ENCODE results near the gene SAMD3.
"Not testable (repeated sequence)": the region's sequence is repeated elsewhere in the genome, so short reads cannot be mapped to it uniquely, and the experiment has no call there.

SAMD3 gene

DNA sequence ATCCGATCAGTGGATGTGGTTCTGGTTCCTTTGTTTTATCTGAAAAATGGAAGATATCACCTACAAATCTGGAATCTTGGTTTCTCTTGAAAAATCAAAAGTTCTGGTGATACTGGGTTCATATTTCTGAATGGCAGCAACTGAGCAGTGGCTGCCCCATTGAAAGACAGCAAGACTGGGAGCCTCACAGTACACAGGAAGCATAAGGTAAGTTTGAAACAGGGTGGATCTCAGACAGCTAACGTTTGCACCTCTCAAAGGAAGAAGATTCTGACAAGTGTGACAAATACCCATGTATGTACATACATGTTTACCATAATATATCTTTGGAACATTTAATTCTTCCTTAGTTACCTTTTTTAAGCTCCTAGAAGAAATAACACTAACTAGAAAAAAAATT is at the start of gene SAMD3:
SAMD3 (minus strand) TSS at position 177 of the 400 bp plus-strand sequence. CDS start 7,678 bp downstream, outside the sequence.
- no peak for DNase-seq
- Mint-ChIP-seq H3K9me3 (peaks cover 5% of the 10 kb centered on the region), H3K36me3 (ENCODE audit: low read depth) (no peaks in the 10 kb centered on the region), H3K4me3 (peak within 1 kb of the TSS; percentile 56), H3K27me3 (no peaks in the 10 kb centered on the region), H3K4me1 (ENCODE audit: low read depth) (peaks cover 44% of the 10 kb centered on the region), H3K27ac (peak within 1 kb of the TSS; percentile 82)

DNA sequence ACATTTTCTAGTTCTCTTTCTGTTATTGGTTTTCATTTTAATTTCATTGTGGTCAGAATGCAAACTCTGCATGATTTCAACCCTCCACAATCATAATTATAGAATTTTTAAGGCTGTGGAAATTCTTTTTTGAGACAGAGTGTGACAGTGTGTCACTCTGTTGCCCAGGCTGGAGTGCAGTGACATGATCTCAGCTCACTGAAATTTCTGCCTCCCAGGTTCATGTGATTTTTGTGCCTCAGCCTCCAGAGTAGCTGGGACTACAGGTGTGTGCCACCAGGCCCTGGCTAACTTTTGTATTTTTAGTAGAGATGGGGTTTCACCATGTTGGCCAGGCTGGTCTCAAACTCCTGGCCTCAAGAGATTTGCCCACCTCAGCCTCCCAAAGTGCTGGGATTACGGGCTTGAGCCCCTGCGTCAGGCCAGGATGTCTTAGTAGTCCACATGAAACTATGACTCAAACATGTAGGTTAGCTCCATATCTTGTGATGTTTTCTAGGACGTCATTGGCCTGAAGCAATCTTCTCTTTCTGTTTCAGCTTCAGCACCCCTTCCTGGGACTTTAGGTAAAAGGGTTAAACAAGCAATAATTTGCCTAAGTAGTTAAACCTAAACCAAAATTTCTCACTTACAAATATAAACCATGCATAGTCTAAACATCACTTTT is 47.4 kb upstream of the SAMD3 start:
- Mint-ChIP-seq H3K9me3 (peaks cover 19% of the 10 kb centered on the region), H3K4me3 (no peak overlapping the region), H3K27me3 (no peaks in the 10 kb centered on the region), H3K4me1 (ENCODE audit: low read depth) (peaks cover 2% of the 10 kb centered on the region), H3K27ac (no peak overlapping the region), H3K36me3 (ENCODE audit: low read depth) (peaks cover 8% of the 10 kb centered on the region)
- DNase-seq: no peak

DNA sequence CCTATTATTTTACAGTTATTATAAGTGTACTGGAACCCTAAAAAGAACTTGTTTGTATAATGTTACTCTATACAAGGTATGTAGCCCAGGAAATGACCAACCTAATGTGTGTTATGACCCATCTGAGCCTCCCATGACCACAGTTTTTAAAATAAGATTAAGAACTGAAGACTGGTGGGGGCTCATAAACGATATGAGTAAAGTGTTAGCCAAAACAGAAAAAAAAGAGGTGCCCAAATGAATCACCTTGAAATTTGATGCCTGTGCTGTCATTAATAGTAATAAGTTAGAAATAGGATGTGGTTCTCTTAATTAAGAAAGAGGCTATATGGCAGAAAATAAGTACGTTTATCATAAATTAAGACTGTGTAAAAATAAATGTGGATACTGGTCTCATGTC is 42.8 kb upstream of the SAMD3 start:
- H3K4me3 Mint-ChIP-seq; H3K9me3 Mint-ChIP-seq; H3K27me3 Mint-ChIP-seq; H3K27ac Mint-ChIP-seq; DNase-seq; H3K36me3 Mint-ChIP-seq (ENCODE audit: low read depth): not testable (repeated sequence)
- peaks cover 11% of the 10 kb centered on the region for H3K4me1 Mint-ChIP-seq (ENCODE audit: low read depth)

DNA sequence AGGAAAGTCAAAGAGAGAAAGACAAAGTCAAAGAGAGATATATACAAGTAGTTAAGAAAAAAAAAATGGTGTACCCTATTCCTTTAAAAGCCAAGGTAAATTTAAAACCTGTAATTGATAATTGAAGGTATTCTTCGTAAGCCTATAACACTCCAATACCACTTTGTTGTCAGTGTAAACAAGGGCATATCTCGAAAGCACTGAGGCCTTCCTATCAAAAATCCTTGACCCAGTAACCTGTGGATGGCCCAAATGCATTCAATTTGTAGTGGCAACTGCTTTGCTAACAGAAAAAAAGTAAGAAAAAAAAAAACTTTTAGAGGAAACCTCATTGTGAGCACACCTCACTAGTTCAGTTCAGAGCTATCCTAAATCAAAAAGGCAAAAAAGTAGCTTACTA is 39.3 kb upstream of the SAMD3 start:
- Mint-ChIP-seq H3K27me3 (no peaks in the 10 kb centered on the region), H3K27ac (peak overlapping the region; percentile 31), H3K4me3 (peak overlapping the region; percentile 63), H3K9me3 (peaks cover 2% of the 10 kb centered on the region), H3K36me3 (ENCODE audit: low read depth) (no peaks in the 10 kb centered on the region), H3K4me1 (ENCODE audit: low read depth) (peaks cover 25% of the 10 kb centered on the region)
- DNase-seq: no peak

GRCh38 chr6:130261558-130261957 is 38.8 kb upstream of the SAMD3 start:
- H3K27me3 Mint-ChIP-seq: not testable (repeated sequence)

DNA sequence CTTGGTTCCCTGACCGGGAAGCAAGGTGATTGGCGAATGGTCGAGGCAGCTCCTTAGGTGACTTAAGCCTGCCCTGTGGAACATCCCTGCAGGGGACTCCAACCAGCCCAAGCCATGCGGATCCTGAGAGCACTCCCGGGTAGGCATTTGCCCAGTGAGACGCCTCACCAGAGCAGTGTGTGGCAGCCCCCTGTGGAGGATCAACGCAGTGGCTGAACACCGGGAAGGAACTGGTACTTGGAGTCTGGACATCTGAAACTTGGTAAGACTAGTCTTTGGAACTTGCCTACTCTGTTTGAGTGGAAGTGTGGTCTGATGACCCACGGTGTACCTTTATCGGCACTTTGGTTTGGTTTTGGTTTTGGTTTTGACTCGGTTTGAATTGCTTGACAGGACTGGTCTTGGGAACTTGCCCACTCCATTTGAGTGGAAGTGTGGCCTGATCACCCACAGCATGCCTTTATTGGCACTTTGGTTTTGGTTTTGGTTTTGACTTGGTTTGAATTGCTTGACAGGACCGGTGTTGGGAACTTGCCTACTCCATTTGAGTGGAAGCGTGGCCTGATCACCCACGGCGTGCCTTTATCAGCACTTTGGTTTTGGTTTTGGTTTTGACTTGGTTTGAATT is 38.0 kb upstream of the SAMD3 start:
- Mint-ChIP-seq H3K4me3 (peak overlapping the region; percentile 63), H3K4me1 (ENCODE audit: low read depth) (peaks cover 25% of the 10 kb centered on the region), H3K27ac (peak overlapping the region; percentile 84)
- H3K9me3 Mint-ChIP-seq; H3K27me3 Mint-ChIP-seq; H3K36me3 Mint-ChIP-seq (ENCODE audit: low read depth): not testable (repeated sequence)
- peak; percentile 38 for DNase-seq

More at GRCh38 chr6:130261558-130261957, 38.8 kb upstream of the SAMD3 start:
- Mint-ChIP-seq H3K4me3 (peak overlapping the region; percentile 63), H3K4me1 (ENCODE audit: low read depth) (peaks cover 25% of the 10 kb centered on the region), H3K27ac (peak overlapping the region; percentile 79)
- not testable (repeated sequence) for DNase-seq; H3K9me3 Mint-ChIP-seq; H3K36me3 Mint-ChIP-seq (ENCODE audit: low read depth)

DNA sequence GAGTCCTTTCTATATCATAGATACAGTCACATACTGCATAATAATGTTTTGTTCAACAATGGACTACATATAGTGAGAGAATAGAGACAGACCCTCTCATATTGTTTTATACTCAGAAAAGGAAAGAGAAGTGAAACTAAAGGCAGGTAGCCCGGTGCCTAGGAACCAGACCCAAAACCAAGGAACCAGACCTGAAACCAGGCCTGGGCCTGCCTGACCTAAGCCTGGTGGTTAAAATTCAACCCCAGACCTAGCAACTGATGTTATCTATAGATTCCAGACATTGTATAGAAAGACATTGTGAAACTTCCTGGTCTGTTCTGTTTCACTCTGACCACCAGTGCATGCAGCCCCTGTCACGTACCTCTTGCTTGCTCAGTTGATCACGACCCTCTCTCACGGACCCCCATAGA is 37.3 kb upstream of the SAMD3 start:
- not testable (repeated sequence) for H3K27me3 Mint-ChIP-seq; H3K9me3 Mint-ChIP-seq; H3K36me3 Mint-ChIP-seq (ENCODE audit: low read depth); DNase-seq
- H3K4me1 Mint-ChIP-seq (ENCODE audit: low read depth): peaks cover 25% of the 10 kb centered on the region
- peak overlapping the region; percentile 84 for H3K27ac Mint-ChIP-seq
- H3K4me3 Mint-ChIP-seq: peak overlapping the region; percentile 63

- Mint-ChIP-seq H3K36me3 (ENCODE audit: low read depth) (no peaks in the 10 kb centered on the region), H3K4me3 (no peak overlapping the region), H3K27ac (peak overlapping the region; percentile 84), H3K27me3 (no peaks in the 10 kb centered on the region), H3K9me3 (peaks cover 2% of the 10 kb centered on the region), H3K4me1 (ENCODE audit: low read depth) (peaks cover 24% of the 10 kb centered on the region)
- DNase-seq: no peak
Measured at GRCh38 chr6:130259557-130259956, 36.8 kb upstream of the SAMD3 start.

GRCh38 chr6:130259140-130259539 is 36.4 kb upstream of the SAMD3 start:
- H3K4me1 Mint-ChIP-seq (ENCODE audit: low read depth): peaks cover 24% of the 10 kb centered on the region
- no peak overlapping the region for H3K4me3 Mint-ChIP-seq

DNA sequence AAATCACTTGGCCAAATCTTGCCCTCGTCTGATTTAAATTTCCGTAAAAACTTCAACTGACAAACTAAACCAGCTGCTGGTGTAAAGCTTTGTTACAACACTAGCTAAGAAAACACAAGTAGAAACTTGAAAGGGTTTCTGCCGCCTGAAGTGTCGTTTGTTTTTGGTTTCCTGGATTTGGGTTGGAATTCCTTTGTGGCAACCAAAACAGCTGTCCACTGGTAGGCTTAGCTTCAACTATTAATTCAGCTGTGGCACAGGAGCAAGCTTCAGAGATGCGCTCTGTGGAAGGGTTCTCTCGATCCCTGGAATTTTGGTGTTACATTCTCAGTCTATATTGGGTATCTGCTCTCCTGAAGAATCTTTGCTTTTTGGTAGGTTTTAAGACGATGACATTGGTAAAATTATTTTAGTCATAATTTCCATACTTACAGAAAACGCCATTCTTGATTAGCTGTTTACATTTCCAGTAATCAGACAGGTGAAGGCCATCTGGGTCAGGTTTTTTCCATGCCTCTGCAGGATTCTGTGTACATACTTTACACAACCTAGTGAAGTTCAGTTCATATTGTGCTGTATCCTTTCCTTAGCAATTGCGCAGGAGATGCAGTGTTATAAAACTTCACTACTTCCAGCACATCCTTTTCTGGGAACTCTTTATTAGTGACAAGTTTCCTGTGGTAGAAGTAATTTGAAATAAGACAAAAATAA is 29.9 kb upstream of the SAMD3 start:
- no peaks in the 10 kb centered on the region for H3K4me1 Mint-ChIP-seq (ENCODE audit: low read depth)
- no peak overlapping the region for H3K27ac Mint-ChIP-seq
- no peak for DNase-seq
- no peaks in the 10 kb centered on the region for H3K36me3 Mint-ChIP-seq (ENCODE audit: low read depth)
- H3K27me3 Mint-ChIP-seq: no peaks in the 10 kb centered on the region
- H3K9me3 Mint-ChIP-seq: no peaks in the 10 kb centered on the region
- H3K4me3 Mint-ChIP-seq: no peak overlapping the region

More at GRCh38 chr6:130259140-130259539, 36.4 kb upstream of the SAMD3 start:
- DNase-seq: no peak
- H3K27me3 Mint-ChIP-seq: no peaks in the 10 kb centered on the region
- H3K9me3 Mint-ChIP-seq: peaks cover 2% of the 10 kb centered on the region
- no peaks in the 10 kb centered on the region for H3K36me3 Mint-ChIP-seq (ENCODE audit: low read depth)
- no peak overlapping the region for H3K27ac Mint-ChIP-seq

DNA sequence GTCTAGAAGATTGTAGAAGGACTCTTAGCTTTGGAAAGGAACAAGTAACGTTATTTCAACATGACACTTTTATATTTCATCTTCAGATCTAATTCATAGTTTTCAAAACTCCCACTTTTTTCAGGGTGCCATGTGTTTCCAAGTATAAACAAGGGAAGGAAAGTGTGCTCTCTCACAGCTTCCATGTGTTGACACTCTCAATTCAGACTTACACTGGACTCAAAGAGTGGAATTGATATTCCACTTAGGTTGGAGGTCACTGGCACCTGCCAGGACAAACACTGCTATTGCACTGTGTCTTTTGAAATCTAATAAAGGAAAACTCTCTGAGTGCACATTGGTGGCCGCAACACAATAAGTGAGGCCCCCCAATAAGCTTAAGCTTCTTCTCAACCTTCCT is 22.5 kb upstream of the SAMD3 start:
- DNase-seq: no peak
- Mint-ChIP-seq H3K36me3 (ENCODE audit: low read depth) (no peaks in the 10 kb centered on the region), H3K4me3 (no peak overlapping the region), H3K27ac (no peak overlapping the region), H3K4me1 (ENCODE audit: low read depth) (no peaks in the 10 kb centered on the region), H3K9me3 (no peaks in the 10 kb centered on the region), H3K27me3 (no peaks in the 10 kb centered on the region)

- Mint-ChIP-seq H3K27ac (no peak overlapping the region), H3K9me3 (no peaks in the 10 kb centered on the region), H3K4me1 (ENCODE audit: low read depth) (no peaks in the 10 kb centered on the region), H3K36me3 (ENCODE audit: low read depth) (no peaks in the 10 kb centered on the region), H3K4me3 (no peak overlapping the region), H3K27me3 (no peaks in the 10 kb centered on the region)
- DNase-seq: no peak
Measured at GRCh38 chr6:130244728-130245127, 22.0 kb upstream of the SAMD3 start.

DNA sequence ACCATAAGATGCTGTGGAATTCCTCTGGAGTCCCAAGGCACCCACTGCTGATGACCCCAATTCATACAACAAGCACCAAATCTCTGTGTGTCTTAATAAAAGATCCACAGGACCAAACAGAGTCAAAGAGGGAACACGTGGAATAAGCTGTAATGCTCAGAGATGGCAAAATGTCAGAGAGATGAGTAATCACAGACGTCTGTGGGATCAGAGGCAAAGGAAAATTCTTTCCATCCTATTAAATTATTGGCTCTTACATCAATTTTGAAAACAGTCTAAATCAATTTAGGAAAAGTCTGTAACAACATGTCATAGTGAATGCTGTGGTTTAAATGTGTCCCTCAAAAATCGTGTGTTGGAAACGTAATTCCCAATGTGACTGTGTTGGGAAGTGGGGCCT is 17.5 kb upstream of the SAMD3 start:
- no peaks in the 10 kb centered on the region for H3K9me3 Mint-ChIP-seq
- no peaks in the 10 kb centered on the region for H3K36me3 Mint-ChIP-seq (ENCODE audit: low read depth)
- H3K4me1 Mint-ChIP-seq (ENCODE audit: low read depth): no peaks in the 10 kb centered on the region
- no peak for DNase-seq
- H3K27ac Mint-ChIP-seq: no peak overlapping the region
- no peak overlapping the region for H3K4me3 Mint-ChIP-seq
- H3K27me3 Mint-ChIP-seq: no peaks in the 10 kb centered on the region

GRCh38 chr6:130239755-130240154 is 17.0 kb upstream of the SAMD3 start:
- Mint-ChIP-seq H3K36me3 (ENCODE audit: low read depth) (no peaks in the 10 kb centered on the region), H3K9me3 (no peaks in the 10 kb centered on the region), H3K4me3 (no peak overlapping the region), H3K27me3 (no peaks in the 10 kb centered on the region), H3K4me1 (ENCODE audit: low read depth) (no peaks in the 10 kb centered on the region), H3K27ac (no peak overlapping the region)
- no peak for DNase-seq

DNA sequence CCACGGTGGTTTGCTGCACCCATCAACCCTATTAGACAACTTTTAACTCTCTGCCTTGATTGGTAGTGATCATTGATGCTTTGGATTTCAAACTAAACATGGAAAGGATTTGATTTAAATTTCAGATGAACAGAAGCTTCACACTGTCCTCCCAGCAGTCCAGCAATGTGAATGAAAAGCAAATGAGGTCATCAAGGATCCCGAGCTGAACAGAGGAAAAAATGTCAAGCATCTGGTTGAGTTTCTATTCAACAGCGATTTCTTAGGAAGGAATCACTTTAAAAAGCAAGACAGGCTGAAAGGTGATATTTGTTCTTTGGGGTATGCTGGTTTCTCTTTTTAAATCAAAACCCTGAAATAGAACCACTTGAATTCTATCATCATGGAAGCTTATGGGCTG is 10.6 kb upstream of the SAMD3 start:
- no peak for DNase-seq
- H3K36me3 Mint-ChIP-seq (ENCODE audit: low read depth): no peaks in the 10 kb centered on the region
- H3K9me3 Mint-ChIP-seq: no peaks in the 10 kb centered on the region
- H3K4me1 Mint-ChIP-seq (ENCODE audit: low read depth): peaks cover 5% of the 10 kb centered on the region
- H3K27ac Mint-ChIP-seq: no peak overlapping the region
- no peak overlapping the region for H3K4me3 Mint-ChIP-seq
- no peaks in the 10 kb centered on the region for H3K27me3 Mint-ChIP-seq

Data from activated T-cell treated with anti-CD3 and anti-CD28 coated beads, Interleukin-2, amount 50 U/mL, for 24 hours (primary cell).